Breast epithelium (tissue), 3 donors: ENCODE data around the gene NUP50.

Experiments used
- POLR2A ChIP-seq: fragments of 450-650 bp; IDR thresholded peaks from one replicate; pipeline ENCODE4 v1.6.1; 2016; ENCODE audit warnings: antibody characterized with exemption, mild to moderate bottlenecking, moderate library complexity
- POLR2AphosphoS5 ChIP-seq, 3 donors: sonication (generic); formaldehyde crosslinking; IDR thresholded peaks; one replicate each; pipeline ENCODE4 v1.6.1; 2017; ENCODE audit warnings: antibody characterized with exemption in 3 of 3
- TF ChIP-seq, protein P1 (sequence below), 3 donors: fragments of 450-650 bp; IDR thresholded peaks; one replicate each; pipeline ENCODE4 v1.5.1; 2016 to 2017; ENCODE audit warnings: antibody characterized with exemption in 3 of 3, mild to moderate bottlenecking in 3 of 3, moderate library complexity in 3 of 3

DNA sequence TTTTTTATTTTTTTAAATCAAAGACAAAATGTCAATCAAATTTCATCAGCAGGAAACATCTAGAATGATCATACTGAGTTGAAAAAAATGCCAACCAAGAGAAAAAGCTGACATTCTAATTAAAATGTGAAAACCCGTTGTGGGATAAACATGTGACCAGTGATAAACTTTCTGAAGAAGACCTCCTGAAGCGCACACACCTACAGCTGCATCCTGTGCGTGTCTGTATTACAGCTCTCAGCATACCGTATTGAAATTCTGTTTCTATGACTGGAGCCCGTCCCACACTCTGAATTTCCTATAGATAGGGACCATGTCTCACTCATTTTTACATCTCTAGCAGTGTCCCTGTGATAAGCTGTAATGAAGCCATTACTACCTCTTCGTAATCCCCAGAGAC is 12.2 kb upstream of the NUP50 start:
- TF ChIP-seq, protein P1, sequence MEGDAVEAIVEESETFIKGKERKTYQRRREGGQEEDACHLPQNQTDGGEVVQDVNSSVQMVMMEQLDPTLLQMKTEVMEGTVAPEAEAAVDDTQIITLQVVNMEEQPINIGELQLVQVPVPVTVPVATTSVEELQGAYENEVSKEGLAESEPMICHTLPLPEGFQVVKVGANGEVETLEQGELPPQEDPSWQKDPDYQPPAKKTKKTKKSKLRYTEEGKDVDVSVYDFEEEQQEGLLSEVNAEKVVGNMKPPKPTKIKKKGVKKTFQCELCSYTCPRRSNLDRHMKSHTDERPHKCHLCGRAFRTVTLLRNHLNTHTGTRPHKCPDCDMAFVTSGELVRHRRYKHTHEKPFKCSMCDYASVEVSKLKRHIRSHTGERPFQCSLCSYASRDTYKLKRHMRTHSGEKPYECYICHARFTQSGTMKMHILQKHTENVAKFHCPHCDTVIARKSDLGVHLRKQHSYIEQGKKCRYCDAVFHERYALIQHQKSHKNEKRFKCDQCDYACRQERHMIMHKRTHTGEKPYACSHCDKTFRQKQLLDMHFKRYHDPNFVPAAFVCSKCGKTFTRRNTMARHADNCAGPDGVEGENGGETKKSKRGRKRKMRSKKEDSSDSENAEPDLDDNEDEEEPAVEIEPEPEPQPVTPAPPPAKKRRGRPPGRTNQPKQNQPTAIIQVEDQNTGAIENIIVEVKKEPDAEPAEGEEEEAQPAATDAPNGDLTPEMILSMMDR (IDR thresholded peaks at IDR 0.05) = no peak
- TF ChIP-seq POLR2AphosphoS5 (IDR thresholded peaks at IDR 0.05) = no peak
- TF ChIP-seq POLR2A = no peak
